ENCODE measurements around the gene MRPL22. TPM values are rescaled to one million over a fixed set of nuclear protein-coding genes. Genes with fewer than 3 reads are reported as not detected.
"Not testable (repeated sequence)": the region's sequence is repeated elsewhere in the genome, so short reads cannot be mapped to it uniquely, and the experiment has no call there.

The MRPL22 gene
- total RNA-seq, 1 experiment from 2014 or later: 68.3 TPM

DNA sequence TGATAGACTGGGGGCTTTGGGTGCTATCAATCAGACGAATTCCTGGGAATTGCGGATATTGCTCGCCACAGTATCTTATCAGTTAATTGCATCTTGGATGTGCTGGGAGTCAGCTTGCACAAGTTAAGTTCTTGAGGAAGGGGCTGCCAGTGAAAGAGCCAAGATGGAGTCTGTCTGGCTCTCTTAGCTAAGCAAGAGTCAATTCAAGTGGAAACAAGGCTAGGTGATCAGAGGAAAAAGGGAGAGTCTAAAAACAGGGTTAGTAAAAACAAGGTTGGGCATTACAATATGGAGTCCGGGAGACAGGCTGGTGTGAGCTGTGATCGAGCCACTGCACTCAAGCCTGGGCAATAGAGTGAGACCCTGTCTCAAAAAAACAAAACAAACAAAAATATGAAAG lies 1.5 kb upstream of the MRPL22 start:
- RAD21 ChIA-PET (ENCODE audit: low non-redundant PET in 1 of 2, low total read pairs in 2 of 2, uncharacterized antibody in 2 of 2, unreplicated experiment in 2 of 2); POLR2A ChIA-PET; ATAC-seq: not testable (repeated sequence)

DNA sequence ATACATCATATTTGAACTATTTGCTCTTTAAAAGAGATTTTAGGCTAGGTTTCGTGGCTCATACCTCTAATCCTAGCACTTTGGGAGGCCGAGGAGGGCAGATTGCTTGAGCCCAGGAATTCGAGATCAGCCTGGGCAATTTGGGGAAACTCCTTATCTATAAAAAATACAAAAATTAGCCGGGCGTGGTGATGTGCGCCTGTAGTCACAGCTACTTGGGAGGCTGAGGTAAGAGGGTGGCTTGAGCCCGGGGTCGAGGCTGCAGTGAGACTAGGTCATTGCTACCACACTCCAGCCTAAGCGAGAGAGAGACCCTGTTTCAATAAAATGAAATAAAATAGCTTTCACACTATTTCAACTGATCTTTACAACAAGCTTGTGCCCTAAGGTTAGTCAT lies 500 bp upstream of the MRPL22 start:
- CTCF ChIA-PET: no interaction called here
- no peak for ATAC-seq
- intact Hi-C loops (cut with micrococcal nuclease): no loop called here

More for the DNA sequence above, 1.5 kb upstream of the MRPL22 start:
- H3K9me3 ChIP-seq (ENCODE audit: control insufficient read depth in 1 of 2, insufficient read depth in 1 of 2, low read depth in 1 of 2, low read length in 2 of 2); DNase-seq (ENCODE audit: low read depth, low spot score); H3K27me3 ChIP-seq (ENCODE audit: insufficient read depth, low read length); H4K20me1 ChIP-seq (ENCODE audit: insufficient read depth); H3K4me3 ChIP-seq (replicated peaks in 1 of 2; ENCODE audit: low read depth in 1 of 2, low read length in 2 of 2); CTCF ChIA-PET; H3K9me2 ChIP-seq (ENCODE audit: insufficient read depth); H3K27ac ChIP-seq (ENCODE audit: low read depth, low read length); BruUV-seq (replicated peaks); H3K9ac ChIP-seq (ENCODE audit: low read length); H3K4me2 ChIP-seq (ENCODE audit: low read length): not testable (repeated sequence)
- Histone ChIP-seq H2AFZ (ENCODE audit: low read depth, low read length, poor library complexity, severe bottlenecking) (peak overlapping the region; percentile 15), H3K79me2 (ENCODE audit: insufficient read depth, low read length) (peaks cover 68% of the 10 kb centered on the region), H3K4me1 (ENCODE audit: control insufficient read depth in 1 of 2, insufficient read depth in 2 of 2, low read length in 2 of 2) (peaks cover 9 to 21% of the 10 kb centered on the region in 2 experiments), H3K36me3 (ENCODE audit: control insufficient read depth in 1 of 2, insufficient read depth in 2 of 2, low read length in 2 of 2) (peaks cover 6 to 13% of the 10 kb centered on the region in 2 experiments; a peak in 3 of 4 replicates)
- intact Hi-C loops (cut with micrococcal nuclease): loop anchor here (5.0 to 10.0 kb wide), 2 partner anchors 82 to 285 kb away; partner anchors contain the start of gene CNOT8

More for the DNA sequence above, 500 bp upstream of the MRPL22 start:
- Histone ChIP-seq H2AFZ (ENCODE audit: low read depth, low read length, poor library complexity, severe bottlenecking) (no peak overlapping the region), H3K4me2 (ENCODE audit: low read length) (peak overlapping the region; percentile 76), H3K9me2 (ENCODE audit: insufficient read depth) (no peaks in the 10 kb centered on the region), H3K27ac (ENCODE audit: low read depth, low read length) (peak overlapping the region; percentile 58; the same call in 1 of the 2 replicates), H3K4me3 (replicated peaks in 1 of 2; ENCODE audit: low read depth in 1 of 2, low read length in 2 of 2) (peak overlapping the region; percentile 73 to 95), H3K79me2 (ENCODE audit: insufficient read depth, low read length) (peaks cover 68% of the 10 kb centered on the region), H3K9ac (ENCODE audit: low read length) (peak overlapping the region; percentile 83), H3K27me3 (ENCODE audit: insufficient read depth, low read length) (no peaks in the 10 kb centered on the region), H3K36me3 (ENCODE audit: control insufficient read depth in 1 of 2, insufficient read depth in 2 of 2, low read length in 2 of 2) (peaks cover 3 to 4% of the 10 kb centered on the region in 2 experiments; a peak in 2 of 4 replicates), H3K4me1 (ENCODE audit: control insufficient read depth in 1 of 2, insufficient read depth in 2 of 2, low read length in 2 of 2) (peaks cover 9 to 21% of the 10 kb centered on the region in 2 experiments), H3K9me3 (ENCODE audit: control insufficient read depth in 1 of 2, insufficient read depth in 1 of 2, low read depth in 1 of 2, low read length in 2 of 2) (no peaks in the 10 kb centered on the region), H4K20me1 (ENCODE audit: insufficient read depth) (no peaks in the 10 kb centered on the region; the same call in 1 of the 2 replicates)
- ChIA-PET RAD21 (ENCODE audit: low non-redundant PET in 1 of 2, low total read pairs in 2 of 2, uncharacterized antibody in 2 of 2, unreplicated experiment in 2 of 2) (no interaction called here), POLR2A (no interaction called here)
- TSS peak; percentile 18 for BruUV-seq (replicated peaks)
- TF ChIP-seq, protein P1, sequence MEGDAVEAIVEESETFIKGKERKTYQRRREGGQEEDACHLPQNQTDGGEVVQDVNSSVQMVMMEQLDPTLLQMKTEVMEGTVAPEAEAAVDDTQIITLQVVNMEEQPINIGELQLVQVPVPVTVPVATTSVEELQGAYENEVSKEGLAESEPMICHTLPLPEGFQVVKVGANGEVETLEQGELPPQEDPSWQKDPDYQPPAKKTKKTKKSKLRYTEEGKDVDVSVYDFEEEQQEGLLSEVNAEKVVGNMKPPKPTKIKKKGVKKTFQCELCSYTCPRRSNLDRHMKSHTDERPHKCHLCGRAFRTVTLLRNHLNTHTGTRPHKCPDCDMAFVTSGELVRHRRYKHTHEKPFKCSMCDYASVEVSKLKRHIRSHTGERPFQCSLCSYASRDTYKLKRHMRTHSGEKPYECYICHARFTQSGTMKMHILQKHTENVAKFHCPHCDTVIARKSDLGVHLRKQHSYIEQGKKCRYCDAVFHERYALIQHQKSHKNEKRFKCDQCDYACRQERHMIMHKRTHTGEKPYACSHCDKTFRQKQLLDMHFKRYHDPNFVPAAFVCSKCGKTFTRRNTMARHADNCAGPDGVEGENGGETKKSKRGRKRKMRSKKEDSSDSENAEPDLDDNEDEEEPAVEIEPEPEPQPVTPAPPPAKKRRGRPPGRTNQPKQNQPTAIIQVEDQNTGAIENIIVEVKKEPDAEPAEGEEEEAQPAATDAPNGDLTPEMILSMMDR (IDR thresholded peaks at IDR 0.05 in 2 of 3, conservative IDR thresholded peaks at IDR 0.05 in 1 of 3; ENCODE audit: borderline replicate concordance in 1 of 3, insufficient read depth in 1 of 3, low read depth in 2 of 3, low read length in 2 of 3): no peak
- TF ChIP-seq EZH2 (IDR thresholded peaks at IDR 0.05) (no peak), CEBPB (IDR thresholded peaks at IDR 0.05; ENCODE audit: low read depth) (no peak), SRF (IDR thresholded peaks at IDR 0.05; ENCODE audit: low read depth) (no peak), ZNF274 (IDR thresholded peaks at IDR 0.05; ENCODE audit: low read depth, low read length) (no peak), CBX3 (IDR thresholded peaks at IDR 0.05; ENCODE audit: low read depth) (no peak), FOSL1 (IDR thresholded peaks at IDR 0.05; ENCODE audit: low read depth) (no peak), ELF1 (IDR thresholded peaks at IDR 0.05; ENCODE audit: borderline replicate concordance, low read depth) (no peak), EZH2phosphoT487 (IDR thresholded peaks at IDR 0.05; ENCODE audit: borderline replicate concordance) (no peak), RAD21 (IDR thresholded peaks at IDR 0.05; ENCODE audit: low read depth) (no peak), ZFX (IDR thresholded peaks at IDR 0.05) (no peak), YY1 (IDR thresholded peaks at IDR 0.05; ENCODE audit: extremely low read depth, insufficient replicate concordance, low read depth, low read length) (no peak), TCF7L2 (IDR thresholded peaks at IDR 0.05; ENCODE audit: borderline replicate concordance, extremely low read depth, insufficient read depth, insufficient read length) (no peak), SP1 (IDR thresholded peaks at IDR 0.05; ENCODE audit: low read depth) (no peak)
- TF ChIP-seq, protein P2, sequence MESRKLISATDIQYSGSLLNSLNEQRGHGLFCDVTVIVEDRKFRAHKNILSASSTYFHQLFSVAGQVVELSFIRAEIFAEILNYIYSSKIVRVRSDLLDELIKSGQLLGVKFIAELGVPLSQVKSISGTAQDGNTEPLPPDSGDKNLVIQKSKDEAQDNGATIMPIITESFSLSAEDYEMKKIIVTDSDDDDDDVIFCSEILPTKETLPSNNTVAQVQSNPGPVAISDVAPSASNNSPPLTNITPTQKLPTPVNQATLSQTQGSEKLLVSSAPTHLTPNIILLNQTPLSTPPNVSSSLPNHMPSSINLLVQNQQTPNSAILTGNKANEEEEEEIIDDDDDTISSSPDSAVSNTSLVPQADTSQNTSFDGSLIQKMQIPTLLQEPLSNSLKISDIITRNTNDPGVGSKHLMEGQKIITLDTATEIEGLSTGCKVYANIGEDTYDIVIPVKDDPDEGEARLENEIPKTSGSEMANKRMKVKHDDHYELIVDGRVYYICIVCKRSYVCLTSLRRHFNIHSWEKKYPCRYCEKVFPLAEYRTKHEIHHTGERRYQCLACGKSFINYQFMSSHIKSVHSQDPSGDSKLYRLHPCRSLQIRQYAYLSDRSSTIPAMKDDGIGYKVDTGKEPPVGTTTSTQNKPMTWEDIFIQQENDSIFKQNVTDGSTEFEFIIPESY (IDR thresholded peaks at IDR 0.05; ENCODE audit: extremely low read depth, insufficient replicate concordance, low read length): no peak
- TF ChIP-seq, protein P3, sequence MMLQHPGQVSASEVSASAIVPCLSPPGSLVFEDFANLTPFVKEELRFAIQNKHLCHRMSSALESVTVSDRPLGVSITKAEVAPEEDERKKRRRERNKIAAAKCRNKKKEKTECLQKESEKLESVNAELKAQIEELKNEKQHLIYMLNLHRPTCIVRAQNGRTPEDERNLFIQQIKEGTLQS (IDR thresholded peaks at IDR 0.05): no peak
- DNase-seq (ENCODE audit: low read depth, low spot score): no peak
